Vagina (tissue), 2 donors: Measurements from ENCODE around the gene CTNND2. TPM values are rescaled to one million over a fixed set of nuclear protein-coding genes. Genes with fewer than 3 reads are reported as not detected.

Experiments
- DNase-seq, 2 donors: peaks; one replicate each; pipeline ENCODE4 v3.0.0-alpha.2; 2017; ENCODE audit errors: extremely low spot score in 2 of 2
- H3K27ac ChIP-seq: fragments of 200-600 bp; sonication (generic); one replicate; pipeline ENCODE4 v1.5.1; 2019
- H3K27me3 ChIP-seq: fragments of 200-600 bp; sonication (generic); one replicate; pipeline ENCODE4 v1.5.1; 2019
- H3K36me3 ChIP-seq, 2 donors: fragments of 200-600 bp; sonication (generic); one replicate each; pipeline ENCODE4 v1.5.1; 2017 to 2019
- H3K4me1 ChIP-seq: fragments of 200-600 bp; sonication (generic); one replicate; pipeline ENCODE4 v1.5.1; 2019
- H3K4me3 ChIP-seq, 2 donors: fragments of 200-600 bp; sonication (generic); 1 replicate in 1 of 2; 2 replicates in 1 of 2; pipeline ENCODE4 v1.5.1; 2016 to 2019
- H3K9me3 ChIP-seq: fragments of 200-600 bp; sonication (generic); one replicate; pipeline ENCODE4 v1.5.1; 2019
- CTCF ChIP-seq, 3 experiments: fragments of 450-650 bp in 2 of 3; fragments of 200-600 bp in 1 of 3; sonication (generic) in 1 of 3; IDR thresholded peaks; one replicate each; pipeline ENCODE4 v1.5.1; 2017 to 2019; ENCODE audit warnings: antibody characterized with exemption in 3 of 3, mild to moderate bottlenecking in 2 of 3, moderate library complexity in 2 of 3
- POLR2A ChIP-seq, 2 donors: fragments of 450-650 bp; IDR thresholded peaks; one replicate each; pipeline ENCODE4 v1.6.1; 2017; ENCODE audit warnings: antibody characterized with exemption in 2 of 2, mild to moderate bottlenecking in 2 of 2, moderate library complexity in 2 of 2
- POLR2AphosphoS5 ChIP-seq, 2 donors: sonication (generic); formaldehyde crosslinking; IDR thresholded peaks; one replicate each; pipeline ENCODE4 v1.9.0; 2017; ENCODE audit warnings: antibody characterized with exemption in 2 of 2, mild to moderate bottlenecking in 2 of 2, low read depth in 1 of 2; ENCODE audit not compliant: insufficient read depth in 1 of 2
- intact Hi-C: fragments of 100-400 bp; cut with DNase I; formaldehyde crosslinking; loops from one replicate; pipeline ENCODE4 v1.15.1; 2023
- total RNA-seq: library from RNA; depleted of rRNA; stranded (reverse); fragments of >200 nt; gene quantifications from one replicate; pipeline ENCODE4 v1.2.3, GENCODE V29; 2016

CTNND2 gene
- total RNA-seq, 1 donor from 2014 or later = 1.7 TPM

- Histone ChIP-seq H3K27me3 (no peaks in the 10 kb centered on the region), H3K4me3 (no peak overlapping the region), H3K9me3 (no peaks in the 10 kb centered on the region), H3K36me3 (no peaks in the 10 kb centered on the region), H3K4me1 (no peaks in the 10 kb centered on the region), H3K27ac (no peak overlapping the region)
- intact Hi-C loops = no loop called here
- no peak for DNase-seq
- TF ChIP-seq POLR2AphosphoS5 (IDR thresholded peaks at IDR 0.05; ENCODE audit: insufficient read depth in 1 of 2, low read depth in 1 of 2) = no peak
- TF ChIP-seq CTCF (IDR thresholded peaks at IDR 0.05) = no peak
- TF ChIP-seq POLR2A (IDR thresholded peaks at IDR 0.05) = no peak
These were observed 145.9 kb downstream of the CTNND2 start for GRCh38 chr5:11758321-11758720.

- H3K4me1 ChIP-seq = no peaks in the 10 kb centered on the region
These were observed 146.6 kb downstream of the CTNND2 start for GRCh38 chr5:11757661-11758060.

GRCh38 chr5:11737010-11737409 is 167.2 kb downstream of the CTNND2 start:
- H3K27ac ChIP-seq = no peak overlapping the region
- H3K9me3 ChIP-seq = no peaks in the 10 kb centered on the region
- no peak for DNase-seq
- no peaks in the 10 kb centered on the region for H3K27me3 ChIP-seq
- TF ChIP-seq POLR2A (IDR thresholded peaks at IDR 0.05) (no peak), CTCF (IDR thresholded peaks at IDR 0.05) (no peak), POLR2AphosphoS5 (IDR thresholded peaks at IDR 0.05; ENCODE audit: insufficient read depth in 1 of 2, low read depth in 1 of 2) (no peak)
- no peak overlapping the region for H3K4me3 ChIP-seq
- H3K36me3 ChIP-seq = no peaks in the 10 kb centered on the region
- intact Hi-C loops = no loop called here
- H3K4me1 ChIP-seq = no peaks in the 10 kb centered on the region

More at GRCh38 chr5:11757661-11758060, 146.6 kb downstream of the CTNND2 start:
- Histone ChIP-seq H3K27me3 (no peaks in the 10 kb centered on the region), H3K9me3 (no peaks in the 10 kb centered on the region), H3K27ac (no peak overlapping the region), H3K4me3 (no peak overlapping the region), H3K36me3 (no peaks in the 10 kb centered on the region)
- TF ChIP-seq POLR2AphosphoS5 (IDR thresholded peaks at IDR 0.05; ENCODE audit: insufficient read depth in 1 of 2, low read depth in 1 of 2) = no peak
- no peak for TF ChIP-seq CTCF (IDR thresholded peaks at IDR 0.05)
- TF ChIP-seq POLR2A (IDR thresholded peaks at IDR 0.05) = no peak
- intact Hi-C loops = no loop called here
- no peak for DNase-seq

- no peaks in the 10 kb centered on the region for H3K36me3 ChIP-seq
- intact Hi-C loops = no loop called here
- no peaks in the 10 kb centered on the region for H3K4me1 ChIP-seq
- H3K4me3 ChIP-seq = no peak overlapping the region
- H3K27ac ChIP-seq = no peak overlapping the region
- no peaks in the 10 kb centered on the region for H3K9me3 ChIP-seq
- H3K27me3 ChIP-seq = no peaks in the 10 kb centered on the region
- TF ChIP-seq CTCF (IDR thresholded peaks at IDR 0.05) (no peak), POLR2AphosphoS5 (IDR thresholded peaks at IDR 0.05; ENCODE audit: insufficient read depth in 1 of 2, low read depth in 1 of 2) (no peak), POLR2A (IDR thresholded peaks at IDR 0.05) (no peak)
- no peak for DNase-seq
These were observed 169.9 kb downstream of the CTNND2 start for GRCh38 chr5:11734369-11734768.

GRCh38 chr5:11733840-11734192 is 170.4 kb downstream of the CTNND2 start:
- Histone ChIP-seq H3K36me3 (no peaks in the 10 kb centered on the region), H3K27ac (no peak overlapping the region), H3K4me3 (no peak overlapping the region), H3K4me1 (no peaks in the 10 kb centered on the region), H3K9me3 (no peaks in the 10 kb centered on the region), H3K27me3 (no peaks in the 10 kb centered on the region)
- DNase-seq = no peak
- no peak for TF ChIP-seq POLR2AphosphoS5 (IDR thresholded peaks at IDR 0.05; ENCODE audit: insufficient read depth in 1 of 2, low read depth in 1 of 2)
- no peak for TF ChIP-seq CTCF (IDR thresholded peaks at IDR 0.05)
- no peak for TF ChIP-seq POLR2A (IDR thresholded peaks at IDR 0.05)
- intact Hi-C loops = no loop called here
